ACC112 (cell line): Measurements from ENCODE around the gene ZNF512B.
"Not testable (repeated sequence)": the region's sequence is repeated elsewhere in the genome, so short reads cannot be mapped to it uniquely, and the experiment has no call there.

Experiments used
- H2AFZ ChIP-seq: fragments of 200-600 bp; sonication (generic); one replicate; pipeline ENCODE4 v1.6.0; 2017; ENCODE audit warnings: antibody characterized with exemption, low read length; ENCODE audit not compliant: unreplicated experiment
- H3K27ac ChIP-seq: fragments of 200-600 bp; sonication (generic); 2 replicates; pipeline ENCODE4 v1.5.1; 2014; ENCODE audit warnings: low read depth, mild to moderate bottlenecking, antibody characterized with exemption, low read length, moderate library complexity
- H3K27me3 ChIP-seq: fragments of 200-600 bp; sonication (generic); 2 replicates; pipeline ENCODE4 v1.6.1; 2014; ENCODE audit warnings: mild to moderate bottlenecking, antibody characterized with exemption, low read length, moderate library complexity, mixed read lengths; ENCODE audit not compliant: insufficient read depth
- H3K36me3 ChIP-seq: fragments of 200-600 bp; sonication (generic); 2 replicates; pipeline ENCODE4 v1.6.1; 2016; ENCODE audit warnings: mild to moderate bottlenecking, antibody characterized with exemption, low read length, moderate library complexity, mixed read lengths; ENCODE audit not compliant: insufficient read depth
- H3K4me1 ChIP-seq: fragments of 200-600 bp; sonication (generic); one replicate; pipeline ENCODE4 v1.6.1; 2016; ENCODE audit warnings: low read length, mixed read lengths; ENCODE audit not compliant: insufficient read depth, unreplicated experiment, control insufficient read depth
- H3K4me3 ChIP-seq: fragments of 200-600 bp; sonication (generic); 2 replicates; pipeline ENCODE4 v1.5.1; 2014; ENCODE audit warnings: mild to moderate bottlenecking, low read depth, low read length
- H3K79me2 ChIP-seq: fragments of 200-600 bp; sonication (generic); one replicate; pipeline ENCODE4 v1.6.0; 2016; ENCODE audit warnings: low read length; ENCODE audit not compliant: control insufficient read depth, unreplicated experiment, insufficient read depth

ZNF512B gene

DNA sequence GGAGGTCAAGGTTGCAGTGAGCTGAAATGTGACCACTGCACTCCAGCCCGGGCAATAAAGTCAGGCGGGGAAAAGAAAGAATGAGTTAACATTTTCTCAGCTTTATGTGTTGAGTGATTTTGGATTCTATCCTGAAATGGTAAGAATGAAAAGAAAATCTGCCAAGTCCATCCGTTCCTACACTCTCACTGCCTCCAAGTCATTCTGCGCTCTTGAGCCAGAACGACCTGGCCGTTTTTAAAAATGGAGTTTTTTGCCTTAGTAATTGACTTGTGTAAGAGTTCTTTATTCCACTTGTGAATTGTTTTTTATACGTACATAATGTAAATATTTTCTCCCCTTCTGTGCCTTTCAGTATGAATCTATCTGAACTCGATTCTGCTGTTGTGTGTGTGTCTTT is 46.1 kb downstream of the ZNF512B start:
- H3K27ac ChIP-seq: no peak overlapping the region
- H3K4me1 ChIP-seq: no peaks in the 10 kb centered on the region
- H3K36me3 ChIP-seq: peaks cover 10% of the 10 kb centered on the region; the same call in 1 of the 2 replicates
- no peaks in the 10 kb centered on the region for H3K27me3 ChIP-seq
- H2AFZ ChIP-seq: no peak overlapping the region
- H3K79me2 ChIP-seq: peaks cover 45% of the 10 kb centered on the region
- no peak overlapping the region for H3K4me3 ChIP-seq

DNA sequence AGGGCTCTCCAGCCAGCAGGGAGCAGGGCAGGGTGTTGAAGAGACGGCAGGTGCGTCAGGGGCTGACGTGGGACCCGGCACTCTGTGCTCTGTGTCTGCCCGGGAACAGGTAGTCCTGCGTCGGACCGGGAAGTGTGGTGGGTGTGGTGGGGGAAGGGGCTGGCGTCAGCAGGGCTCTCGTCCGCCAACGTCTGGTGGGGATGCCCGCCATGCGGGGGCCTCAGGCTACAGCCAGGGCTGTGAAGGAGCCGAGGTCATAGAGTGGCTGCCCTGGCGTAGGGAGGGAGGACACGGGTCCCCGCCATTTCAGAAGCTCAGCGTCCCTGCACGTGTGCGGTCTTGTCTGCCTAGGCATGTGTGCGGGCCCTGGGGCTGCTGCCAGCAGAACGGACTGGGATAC is 49.5 kb downstream of the ZNF512B start:
- peaks cover 5% of the 10 kb centered on the region; the same call in 1 of the 2 replicates for H3K36me3 ChIP-seq
- no peak overlapping the region for H3K4me3 ChIP-seq
- H3K79me2 ChIP-seq: peaks cover 65% of the 10 kb centered on the region
- no peak overlapping the region for H2AFZ ChIP-seq
- no peaks in the 10 kb centered on the region for H3K4me1 ChIP-seq
- H3K27ac ChIP-seq: no peak overlapping the region
- no peaks in the 10 kb centered on the region for H3K27me3 ChIP-seq

DNA sequence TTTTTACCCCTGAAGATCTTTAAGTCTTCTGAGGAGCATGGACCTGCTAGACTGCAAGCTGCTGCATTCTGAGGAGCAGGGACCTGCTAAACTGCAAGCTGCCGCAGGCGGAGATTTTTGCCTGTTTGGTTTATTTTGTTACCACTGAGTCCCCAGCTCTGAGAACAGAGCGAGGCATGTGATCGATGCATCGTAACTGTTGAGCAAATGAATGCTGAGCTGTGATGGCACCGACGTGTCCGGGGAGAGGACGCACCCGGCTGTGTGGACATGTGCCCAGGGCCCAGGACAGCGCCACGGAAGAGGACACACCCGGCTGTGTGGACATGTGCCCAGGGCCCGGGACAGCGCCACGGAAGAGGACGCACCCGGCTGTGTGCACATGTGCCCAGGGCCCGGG is 50.6 kb downstream of the ZNF512B start:
- no peaks in the 10 kb centered on the region for H3K27me3 ChIP-seq
- peaks cover 65% of the 10 kb centered on the region for H3K79me2 ChIP-seq
- H2AFZ ChIP-seq: no peak overlapping the region
- H3K36me3 ChIP-seq: peaks cover 5% of the 10 kb centered on the region; the same call in 1 of the 2 replicates
- no peak overlapping the region for H3K27ac ChIP-seq
- H3K4me1 ChIP-seq: no peaks in the 10 kb centered on the region
- no peak overlapping the region for H3K4me3 ChIP-seq

DNA sequence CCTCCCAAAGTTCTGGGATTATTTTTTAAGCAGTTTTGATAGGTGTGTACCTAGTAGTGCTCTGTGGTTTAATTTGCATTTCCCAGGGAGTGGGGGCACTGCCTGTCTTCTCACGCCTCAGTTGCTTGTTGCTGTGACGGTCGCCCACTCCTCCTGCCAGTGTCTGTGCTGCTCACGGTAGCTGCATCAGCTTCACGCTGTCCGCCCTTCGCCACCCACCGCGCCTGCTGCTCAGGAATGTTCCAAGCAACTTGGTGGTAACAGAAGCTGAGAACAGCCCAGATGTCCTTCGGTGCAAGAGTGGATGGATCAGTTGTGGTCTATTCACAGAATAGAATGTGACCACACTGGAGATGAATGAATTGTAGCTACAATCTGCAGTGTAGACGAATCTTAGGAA is 51.9 kb downstream of the ZNF512B start:
- Histone ChIP-seq H3K4me1 (no peaks in the 10 kb centered on the region), H3K4me3 (no peak overlapping the region), H3K27ac (no peak overlapping the region), H3K27me3 (no peaks in the 10 kb centered on the region), H3K79me2 (peaks cover 65% of the 10 kb centered on the region), H2AFZ (no peak overlapping the region), H3K36me3 (peaks cover 5% of the 10 kb centered on the region; the same call in 1 of the 2 replicates)

DNA sequence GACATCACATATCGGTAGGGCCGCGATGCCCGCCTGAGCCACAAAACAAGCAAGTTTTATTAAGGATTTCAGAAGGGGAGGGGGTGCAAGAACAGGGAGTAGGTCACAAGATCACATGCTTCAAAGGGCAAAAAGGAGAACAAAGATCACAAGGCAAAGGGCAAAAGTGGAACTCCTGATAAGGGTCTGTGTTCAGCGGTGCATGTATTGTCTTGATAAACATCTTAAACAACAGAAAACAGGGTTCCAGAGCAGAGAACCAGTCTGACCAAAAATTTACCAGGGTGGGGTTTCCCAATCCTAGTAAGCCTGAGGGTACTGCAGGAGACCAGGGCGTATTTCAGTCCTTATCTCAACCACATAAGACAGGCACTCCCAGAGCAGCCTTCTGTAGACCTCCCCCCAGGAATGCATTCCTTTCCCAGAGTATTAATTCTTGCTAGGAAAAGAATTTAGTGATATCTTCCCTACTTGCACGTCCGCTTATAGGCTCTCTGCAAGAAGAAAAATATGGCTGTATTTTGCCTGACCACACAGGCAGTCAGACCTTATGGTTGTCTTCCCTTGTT is 53.3 kb downstream of the ZNF512B start:
- H3K27ac ChIP-seq, H2AFZ ChIP-seq, H3K4me3 ChIP-seq, H3K4me1 ChIP-seq, H3K27me3 ChIP-seq, H3K36me3 ChIP-seq: not testable (repeated sequence)
- peaks cover 73% of the 10 kb centered on the region for H3K79me2 ChIP-seq

DNA sequence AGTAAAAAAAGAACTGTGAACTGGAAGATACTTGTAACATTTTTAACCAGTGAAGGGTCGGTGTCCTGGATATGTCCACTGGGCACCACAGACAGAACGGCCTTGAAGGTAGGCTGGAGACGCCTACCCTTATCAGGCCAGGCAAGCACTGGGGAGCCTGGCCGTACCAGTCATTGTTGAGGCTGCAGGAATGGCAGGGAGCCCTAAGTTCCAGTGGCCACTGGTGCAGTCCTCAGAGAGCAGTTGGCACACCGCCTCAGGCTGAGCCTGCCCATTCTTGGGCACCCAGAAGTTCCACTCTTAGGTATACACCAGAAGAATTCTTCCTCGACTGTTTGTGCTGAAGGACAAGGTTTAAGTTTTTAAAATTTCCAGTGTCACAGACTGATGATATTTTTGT is 54.3 kb downstream of the ZNF512B start:
- Histone ChIP-seq H3K36me3 (peaks cover 5% of the 10 kb centered on the region; the same call in 1 of the 2 replicates), H3K4me3 (no peak overlapping the region), H3K4me1 (peaks cover 8% of the 10 kb centered on the region), H3K27me3 (no peaks in the 10 kb centered on the region), H3K27ac (no peak overlapping the region), H2AFZ (no peak overlapping the region), H3K79me2 (peaks cover 83% of the 10 kb centered on the region)

DNA sequence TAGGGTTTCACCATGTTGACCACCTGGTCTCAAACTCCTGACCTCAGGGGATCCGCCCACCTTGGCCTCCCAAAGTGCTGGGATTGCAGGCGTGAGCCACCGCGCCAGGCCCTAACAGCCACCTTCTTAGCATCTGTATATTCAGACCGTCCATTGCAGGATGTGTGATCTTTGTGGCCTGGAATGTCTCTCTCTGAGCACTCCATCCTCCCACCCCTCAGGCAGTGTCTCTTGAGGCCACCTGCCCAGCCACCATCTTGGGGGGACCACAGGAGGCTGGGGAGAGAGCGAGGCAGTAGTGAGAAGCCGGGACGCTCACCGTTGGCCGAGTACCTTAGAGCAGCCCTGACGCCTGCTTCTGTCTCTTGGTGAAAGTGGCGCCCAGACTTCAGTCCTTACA is 56.0 kb downstream of the ZNF512B start:
- Histone ChIP-seq H3K79me2 (peaks cover 93% of the 10 kb centered on the region), H3K4me1 (peaks cover 8% of the 10 kb centered on the region), H3K4me3 (no peak overlapping the region), H2AFZ (no peak overlapping the region), H3K27ac (no peak overlapping the region), H3K27me3 (no peaks in the 10 kb centered on the region), H3K36me3 (peaks cover 5% of the 10 kb centered on the region; the same call in 1 of the 2 replicates)

DNA sequence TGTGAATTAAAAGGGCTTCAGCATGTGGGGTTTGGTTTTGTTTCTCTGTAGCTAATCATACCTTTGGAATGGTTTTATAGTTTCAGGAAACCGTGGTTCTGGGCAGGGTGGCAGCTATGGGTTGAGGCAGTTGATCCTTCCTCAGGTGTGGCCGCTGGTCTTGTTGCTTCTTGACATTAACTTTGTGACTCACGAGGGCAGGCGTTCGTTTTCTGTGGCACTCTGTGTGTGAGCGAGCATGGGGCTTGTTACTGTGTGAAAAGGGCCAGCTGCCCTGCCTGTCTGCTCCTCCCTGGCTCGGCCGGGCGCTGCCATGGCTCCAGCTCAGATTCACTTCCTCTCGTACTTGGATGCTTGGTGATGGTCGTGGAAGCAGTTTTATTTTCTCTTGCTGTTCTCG is 58.6 kb downstream of the ZNF512B start:
- Histone ChIP-seq H3K36me3 (no peaks in the 10 kb centered on the region), H3K4me3 (no peak overlapping the region), H3K79me2 (peaks cover 96% of the 10 kb centered on the region), H2AFZ (no peak overlapping the region), H3K27me3 (no peaks in the 10 kb centered on the region), H3K4me1 (peaks cover 8% of the 10 kb centered on the region), H3K27ac (0 out of 2 replicates have a peak overlapping the region, but pooled peaks have one; percentile 31)

DNA sequence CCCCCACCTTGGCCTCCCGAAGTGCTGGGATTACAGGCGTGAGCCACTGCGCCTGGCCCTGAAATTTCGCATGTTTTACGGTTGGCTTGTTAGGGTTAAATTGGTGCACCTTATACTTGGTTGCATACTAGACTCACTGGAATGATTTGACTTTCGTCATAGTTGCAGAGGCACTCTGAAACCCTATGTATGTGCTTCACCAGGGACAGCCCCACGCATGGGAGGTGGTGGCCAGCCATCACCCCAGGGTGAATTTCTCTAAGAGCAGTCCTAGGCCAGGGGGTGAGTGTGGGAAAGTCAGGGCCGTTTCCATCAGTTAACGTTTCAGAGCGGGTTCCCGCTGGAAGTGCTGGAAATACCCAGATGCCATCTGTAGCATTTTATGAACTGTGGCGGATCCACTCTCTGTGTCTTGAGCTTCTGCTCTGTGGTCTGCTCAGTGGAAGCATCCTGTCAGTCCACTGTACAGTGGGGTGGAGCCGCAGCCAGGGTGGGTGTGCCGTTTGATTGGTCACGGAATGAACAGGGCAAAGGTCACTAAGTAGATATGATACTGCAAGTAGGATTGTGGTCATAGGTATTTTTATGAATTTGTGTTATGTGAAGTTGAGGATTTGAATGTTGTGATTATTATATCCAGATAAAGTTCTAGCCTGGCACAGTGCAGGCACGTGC is 61.6 kb downstream of the ZNF512B start:
- H2AFZ ChIP-seq: no peak overlapping the region
- H3K79me2 ChIP-seq: peaks cover 94% of the 10 kb centered on the region
- no peaks in the 10 kb centered on the region for H3K27me3 ChIP-seq
- H3K27ac ChIP-seq: no peak overlapping the region
- peaks cover 9% of the 10 kb centered on the region for H3K4me1 ChIP-seq
- no peak overlapping the region for H3K4me3 ChIP-seq
- no peaks in the 10 kb centered on the region for H3K36me3 ChIP-seq
